ENCODE measurements around the gene GPSM1. TPM values are rescaled to one million over a fixed set of nuclear protein-coding genes. Genes with fewer than 3 reads are reported as not detected.
"Not testable (repeated sequence)": the region's sequence is repeated elsewhere in the genome, so short reads cannot be mapped to it uniquely, and the experiment has no call there.

GPSM1 gene
- total RNA-seq, 1 donor from 2014 or later: 69.0 TPM

DNA sequence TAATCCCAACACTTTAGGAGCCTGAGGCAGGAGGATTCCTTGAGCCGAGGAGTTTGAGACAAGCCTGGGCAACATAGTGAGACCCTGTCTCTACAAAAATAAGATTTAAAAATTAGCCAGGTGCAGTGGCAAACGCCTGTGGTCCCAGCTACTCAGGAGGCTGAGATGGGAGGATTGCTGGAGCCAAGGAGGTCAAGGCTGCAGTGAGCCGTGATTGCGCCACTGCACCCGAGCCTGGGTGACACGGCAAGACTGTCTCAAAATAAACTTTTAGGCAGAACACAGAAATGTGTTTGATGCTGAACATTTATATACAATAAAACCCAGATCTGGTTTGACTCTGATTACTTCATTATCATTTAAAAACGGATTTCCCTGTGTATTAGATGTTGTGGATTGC lies 78.1 kb downstream of the GPSM1 start:
- Histone ChIP-seq H3K36me3 (peaks cover 49% of the 10 kb centered on the region), H3K4me3 (no peak overlapping the region), H3K9me3 (replicated peaks) (no peaks in the 10 kb centered on the region), H3K27ac (replicated peaks) (no peak overlapping the region), H3K4me1 (peaks cover 22% of the 10 kb centered on the region), H3K27me3 (ENCODE audit: low read depth) (no peaks in the 10 kb centered on the region)
- TF ChIP-seq, protein P1, sequence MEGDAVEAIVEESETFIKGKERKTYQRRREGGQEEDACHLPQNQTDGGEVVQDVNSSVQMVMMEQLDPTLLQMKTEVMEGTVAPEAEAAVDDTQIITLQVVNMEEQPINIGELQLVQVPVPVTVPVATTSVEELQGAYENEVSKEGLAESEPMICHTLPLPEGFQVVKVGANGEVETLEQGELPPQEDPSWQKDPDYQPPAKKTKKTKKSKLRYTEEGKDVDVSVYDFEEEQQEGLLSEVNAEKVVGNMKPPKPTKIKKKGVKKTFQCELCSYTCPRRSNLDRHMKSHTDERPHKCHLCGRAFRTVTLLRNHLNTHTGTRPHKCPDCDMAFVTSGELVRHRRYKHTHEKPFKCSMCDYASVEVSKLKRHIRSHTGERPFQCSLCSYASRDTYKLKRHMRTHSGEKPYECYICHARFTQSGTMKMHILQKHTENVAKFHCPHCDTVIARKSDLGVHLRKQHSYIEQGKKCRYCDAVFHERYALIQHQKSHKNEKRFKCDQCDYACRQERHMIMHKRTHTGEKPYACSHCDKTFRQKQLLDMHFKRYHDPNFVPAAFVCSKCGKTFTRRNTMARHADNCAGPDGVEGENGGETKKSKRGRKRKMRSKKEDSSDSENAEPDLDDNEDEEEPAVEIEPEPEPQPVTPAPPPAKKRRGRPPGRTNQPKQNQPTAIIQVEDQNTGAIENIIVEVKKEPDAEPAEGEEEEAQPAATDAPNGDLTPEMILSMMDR (IDR thresholded peaks at IDR 0.05; ENCODE audit: borderline replicate concordance): no peak
- intact Hi-C loops (cut with micrococcal nuclease): no loop called here
- no peak for DNase-seq

DNA sequence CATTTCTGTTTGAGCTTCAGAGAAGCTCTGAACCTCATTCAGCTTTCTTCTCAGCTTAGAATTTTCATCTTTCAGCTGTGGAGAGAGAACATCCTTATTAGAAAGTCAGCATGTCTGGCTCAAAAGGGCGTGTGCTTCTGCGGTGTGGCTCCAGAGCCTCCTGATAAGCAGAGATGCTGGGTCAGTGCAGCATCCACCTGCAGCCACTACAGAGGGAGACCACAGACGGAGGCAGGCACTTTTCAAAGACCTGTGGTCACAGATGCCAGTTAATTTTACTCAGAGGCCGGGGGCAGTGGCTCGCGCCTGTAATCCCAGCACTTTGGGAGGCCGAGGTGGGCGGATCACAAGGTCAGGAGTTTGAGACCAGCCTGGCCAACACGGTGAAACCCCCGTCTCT lies 78.6 kb downstream of the GPSM1 start:
- intact Hi-C loops (cut with micrococcal nuclease): not testable (repeated sequence)
- peaks cover 49% of the 10 kb centered on the region for H3K36me3 ChIP-seq

DNA sequence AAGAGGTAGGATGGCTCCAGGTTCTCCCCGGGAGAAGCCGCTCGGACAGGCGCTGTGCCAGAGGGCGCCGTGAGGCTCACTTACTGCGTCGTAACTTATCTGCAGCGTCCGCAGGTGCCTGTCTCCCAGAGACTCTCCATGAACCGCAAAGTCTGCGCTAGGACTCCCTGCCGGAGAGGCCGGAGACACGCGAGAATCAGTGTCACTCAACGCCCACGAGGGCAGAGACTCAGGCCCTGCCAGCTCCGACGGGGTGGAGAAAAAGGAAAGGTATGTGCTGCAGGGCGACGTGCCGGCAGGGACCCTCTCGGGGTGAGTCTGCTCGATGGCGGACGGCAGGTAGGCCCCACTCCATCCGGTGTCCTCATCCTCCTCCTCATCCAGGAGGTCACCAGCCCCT lies 79.7 kb downstream of the GPSM1 start:
- Histone ChIP-seq H3K36me3 (peaks cover 52% of the 10 kb centered on the region), H3K4me1 (peaks cover 35% of the 10 kb centered on the region)
- DNase-seq; H3K27me3 ChIP-seq (ENCODE audit: low read depth); H3K27ac ChIP-seq (replicated peaks); intact Hi-C loops (cut with micrococcal nuclease); H3K9me3 ChIP-seq (replicated peaks); H3K4me3 ChIP-seq: not testable (repeated sequence)

More for the DNA sequence above, 78.6 kb downstream of the GPSM1 start:
- DNase-seq; H3K27me3 ChIP-seq (ENCODE audit: low read depth); H3K9me3 ChIP-seq (replicated peaks); H3K4me3 ChIP-seq; H3K27ac ChIP-seq (replicated peaks): not testable (repeated sequence)
- peaks cover 23% of the 10 kb centered on the region for H3K4me1 ChIP-seq

DNA sequence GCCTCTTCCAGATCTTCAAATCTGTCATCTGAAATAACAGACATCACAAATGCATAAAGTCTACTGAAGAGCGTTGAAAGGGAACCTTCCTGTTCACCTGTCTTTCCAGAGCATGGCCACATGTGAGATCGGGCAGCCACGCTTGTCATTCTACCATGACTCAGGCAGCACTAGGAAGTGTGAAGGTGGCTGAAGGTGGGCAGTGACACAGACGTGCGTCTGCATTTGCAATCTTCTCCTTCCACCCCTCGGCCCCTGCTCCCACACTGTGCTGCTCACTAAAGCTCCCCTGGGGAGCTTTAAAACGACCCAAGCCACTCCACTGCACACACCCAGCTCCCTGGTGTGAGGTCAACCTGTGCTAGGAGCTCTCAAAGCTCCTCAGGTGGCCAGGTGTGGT lies 80.6 kb downstream of the GPSM1 start:
- Histone ChIP-seq H3K9me3 (replicated peaks) (no peaks in the 10 kb centered on the region), H3K36me3 (peaks cover 52% of the 10 kb centered on the region), H3K4me3 (no peak overlapping the region), H3K27me3 (ENCODE audit: low read depth) (no peaks in the 10 kb centered on the region), H3K4me1 (peaks cover 40% of the 10 kb centered on the region), H3K27ac (replicated peaks) (no peak overlapping the region)
- intact Hi-C loops (cut with micrococcal nuclease): no loop called here
- TF ChIP-seq, protein P1 (IDR thresholded peaks at IDR 0.05; ENCODE audit: borderline replicate concordance): no peak
- no peak for DNase-seq

Other genes with a start within 250 kb of the GPSM1 start
- 29.5 TPM for gene NACC2, start 232.2 kb upstream of the GPSM1 start, total RNA-seq
- gene TMEM250, start 208.7 kb upstream of the GPSM1 start, total RNA-seq: 15.1 TPM
- gene LHX3, start 122.4 kb upstream of the GPSM1 start, total RNA-seq: not detected
- gene QSOX2, start 81.7 kb upstream of the GPSM1 start, total RNA-seq: 8.0 TPM
- gene CCDC187, start 23.4 kb upstream of the GPSM1 start, total RNA-seq: not detected
- gene DNLZ, start 36.2 kb downstream of the GPSM1 start, total RNA-seq: 37.6 TPM
- 1.2 TPM for gene CARD9, start 46.1 kb downstream of the GPSM1 start, total RNA-seq
- gene SNAPC4, start 72.6 kb downstream of the GPSM1 start, total RNA-seq: 5.2 TPM
- gene ENTR1, start 83.1 kb downstream of the GPSM1 start, total RNA-seq: 20.1 TPM
- gene PMPCA, start 83.1 kb downstream of the GPSM1 start, total RNA-seq: 80.9 TPM
- 10.6 TPM for gene INPP5E, start 112.3 kb downstream of the GPSM1 start, total RNA-seq
- gene SEC16A, start 155.5 kb downstream of the GPSM1 start, total RNA-seq: 23.4 TPM
- 17.6 TPM for gene NOTCH1, start 218.5 kb downstream of the GPSM1 start, total RNA-seq

Data from left ventricle myocardium inferior (tissue), 1 donor.